ENCODE measurements around the gene HIVEP1.
"Not testable (repeated sequence)": the region's sequence is repeated elsewhere in the genome, so short reads cannot be mapped to it uniquely, and the experiment has no call there.

HIVEP1 gene

GRCh38 chr6:12101653-12102312, 89.7 kb downstream of the HIVEP1 start:
- Histone ChIP-seq H3K79me2 (no peaks in the 10 kb centered on the region), H3K4me3 (ENCODE audit: low read depth, low read length) (no peak overlapping the region), H2AFZ (no peak overlapping the region), H3K27ac (no peak overlapping the region), H3K4me2 (ENCODE audit: low read length) (no peak overlapping the region), H3K27me3 (ENCODE audit: control insufficient read depth, insufficient read depth, low read length) (no peaks in the 10 kb centered on the region), H3K36me3 (ENCODE audit: control insufficient read depth, insufficient read depth, low read length) (no peaks in the 10 kb centered on the region), H3K4me1 (no peaks in the 10 kb centered on the region), H3K9me3 (ENCODE audit: control insufficient read depth, low read length) (no peaks in the 10 kb centered on the region), H3K9ac (no peak overlapping the region)
- no peak for TF ChIP-seq CTCF (IDR thresholded peaks at IDR 0.05)

DNA sequence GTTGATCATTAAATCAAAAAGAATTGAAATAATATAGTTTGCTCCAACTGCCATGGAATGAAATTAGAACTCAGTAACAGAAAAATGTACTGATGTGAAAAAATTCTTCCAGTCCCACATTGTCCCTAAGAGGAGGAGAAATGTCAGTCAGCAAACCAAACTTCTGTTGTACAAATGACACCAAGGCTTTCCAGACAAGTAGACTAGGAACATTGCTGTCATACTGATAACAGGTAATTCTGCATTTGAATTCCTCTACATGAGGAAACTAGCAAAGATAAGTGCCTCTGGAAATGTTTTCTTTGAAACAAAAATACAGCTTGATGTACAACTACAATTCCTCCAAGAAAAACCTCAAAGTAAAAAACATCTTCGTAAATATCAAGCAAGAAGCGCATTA, 90.2 kb downstream of the HIVEP1 start:
- no peak overlapping the region for H2AFZ ChIP-seq
- no peaks in the 10 kb centered on the region for H3K27me3 ChIP-seq (ENCODE audit: control insufficient read depth, insufficient read depth, low read length)
- TF ChIP-seq CTCF (IDR thresholded peaks at IDR 0.05), result no peak
- H3K4me1 ChIP-seq, result no peaks in the 10 kb centered on the region
- H3K9me3 ChIP-seq (ENCODE audit: control insufficient read depth, low read length), result no peaks in the 10 kb centered on the region
- H3K36me3 ChIP-seq (ENCODE audit: control insufficient read depth, insufficient read depth, low read length), result no peaks in the 10 kb centered on the region
- no peak overlapping the region for H3K4me2 ChIP-seq (ENCODE audit: low read length)
- no peak overlapping the region for H3K9ac ChIP-seq
- no peak overlapping the region for H3K4me3 ChIP-seq (ENCODE audit: low read depth, low read length)
- no peak overlapping the region for H3K27ac ChIP-seq
- no peaks in the 10 kb centered on the region for H3K79me2 ChIP-seq

DNA sequence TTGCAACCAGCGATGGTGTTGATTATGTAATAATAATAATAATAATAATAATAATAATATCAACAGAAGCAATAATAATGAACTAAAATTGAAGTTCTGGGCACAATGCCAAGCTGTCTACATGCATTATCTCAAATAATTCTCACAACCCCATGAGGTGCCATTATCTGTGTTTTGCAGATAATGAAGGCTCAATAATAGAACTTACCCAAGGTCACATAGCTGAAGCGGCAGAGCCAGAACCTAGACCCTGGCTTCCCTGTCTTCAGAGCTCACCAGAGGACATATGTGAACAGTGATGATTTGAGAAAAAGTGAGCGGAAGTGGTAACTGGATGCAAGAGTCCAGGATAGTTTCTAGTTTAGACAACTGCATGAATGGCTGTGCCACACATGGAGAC, 91.0 kb downstream of the HIVEP1 start:
- Histone ChIP-seq H2AFZ (no peak overlapping the region), H3K27ac (no peak overlapping the region), H3K27me3 (ENCODE audit: control insufficient read depth, insufficient read depth, low read length) (no peaks in the 10 kb centered on the region), H3K4me1 (no peaks in the 10 kb centered on the region), H3K79me2 (no peaks in the 10 kb centered on the region), H3K9me3 (ENCODE audit: control insufficient read depth, low read length) (no peaks in the 10 kb centered on the region), H3K4me2 (ENCODE audit: low read length) (no peak overlapping the region), H3K4me3 (ENCODE audit: low read depth, low read length) (no peak overlapping the region), H3K9ac (no peak overlapping the region), H3K36me3 (ENCODE audit: control insufficient read depth, insufficient read depth, low read length) (no peaks in the 10 kb centered on the region)
- TF ChIP-seq CTCF (IDR thresholded peaks at IDR 0.05), result no peak

DNA sequence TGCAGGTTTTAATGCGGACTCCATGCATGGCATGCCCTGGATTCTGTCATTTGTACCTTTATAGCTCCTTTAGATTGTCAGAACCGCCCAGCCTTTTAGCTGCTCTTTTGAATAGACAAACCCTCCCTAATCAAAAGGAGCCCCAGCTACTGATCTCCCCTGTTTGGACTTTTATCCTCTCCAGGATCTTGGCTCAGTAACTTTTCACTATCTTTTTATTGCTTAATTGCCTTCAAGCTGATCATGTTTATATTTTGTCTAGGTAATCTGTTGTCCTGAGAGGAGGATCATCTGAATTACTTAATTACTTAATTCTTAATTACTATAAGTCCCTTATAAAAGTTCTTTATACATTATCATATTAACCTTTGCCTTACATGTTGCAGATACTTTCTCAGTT, 93.2 kb downstream of the HIVEP1 start:
- no peak overlapping the region for H3K9ac ChIP-seq
- H2AFZ ChIP-seq, result no peak overlapping the region
- no peak overlapping the region for H3K27ac ChIP-seq
- H3K79me2 ChIP-seq, result no peaks in the 10 kb centered on the region
- no peaks in the 10 kb centered on the region for H3K36me3 ChIP-seq (ENCODE audit: control insufficient read depth, insufficient read depth, low read length)
- H3K9me3 ChIP-seq (ENCODE audit: control insufficient read depth, low read length), result no peaks in the 10 kb centered on the region
- no peak overlapping the region for H3K4me3 ChIP-seq (ENCODE audit: low read depth, low read length)
- no peak overlapping the region for H3K4me2 ChIP-seq (ENCODE audit: low read length)
- H3K27me3 ChIP-seq (ENCODE audit: control insufficient read depth, insufficient read depth, low read length), result no peaks in the 10 kb centered on the region
- H3K4me1 ChIP-seq, result no peaks in the 10 kb centered on the region
- TF ChIP-seq CTCF (IDR thresholded peaks at IDR 0.05), result no peak

DNA sequence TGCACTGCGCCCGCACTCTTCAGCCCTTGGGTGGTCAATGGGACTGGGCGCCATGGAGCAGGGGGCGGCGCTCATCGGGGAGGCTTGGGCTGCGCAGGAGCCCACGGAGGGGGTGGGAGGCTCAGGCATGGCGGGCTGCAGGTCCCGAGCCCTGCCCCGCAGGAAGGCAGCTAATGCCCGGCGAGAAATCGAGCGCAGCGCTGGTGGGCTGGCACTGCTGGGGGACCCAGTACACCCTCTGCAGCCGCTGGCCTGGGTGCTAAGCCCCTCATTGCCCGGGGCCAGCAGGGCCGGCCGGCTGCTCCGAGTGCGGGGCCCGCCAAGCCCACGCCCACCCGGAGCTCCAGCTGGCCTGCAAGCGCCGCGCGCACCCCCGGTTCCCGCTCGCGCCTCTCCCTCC, 96.3 kb downstream of the HIVEP1 start:
- not testable (repeated sequence) for H3K9ac ChIP-seq; H3K9me3 ChIP-seq (ENCODE audit: control insufficient read depth, low read length); H3K4me1 ChIP-seq; H3K36me3 ChIP-seq (ENCODE audit: control insufficient read depth, insufficient read depth, low read length); H3K4me2 ChIP-seq (ENCODE audit: low read length); H3K79me2 ChIP-seq; H3K4me3 ChIP-seq (ENCODE audit: low read depth, low read length); H3K27ac ChIP-seq; H2AFZ ChIP-seq; H3K27me3 ChIP-seq (ENCODE audit: control insufficient read depth, insufficient read depth, low read length)
